ENCODE measurements around the gene DNAI1. TPM values are rescaled to one million over a fixed set of nuclear protein-coding genes. Genes with fewer than 3 reads are reported as not detected.
"Not testable (repeated sequence)": the region's sequence is repeated elsewhere in the genome, so short reads cannot be mapped to it uniquely, and the experiment has no call there.

Gene DNAI1
- total RNA-seq, 1 donor from 2014 or later = 0.99 TPM

DNA sequence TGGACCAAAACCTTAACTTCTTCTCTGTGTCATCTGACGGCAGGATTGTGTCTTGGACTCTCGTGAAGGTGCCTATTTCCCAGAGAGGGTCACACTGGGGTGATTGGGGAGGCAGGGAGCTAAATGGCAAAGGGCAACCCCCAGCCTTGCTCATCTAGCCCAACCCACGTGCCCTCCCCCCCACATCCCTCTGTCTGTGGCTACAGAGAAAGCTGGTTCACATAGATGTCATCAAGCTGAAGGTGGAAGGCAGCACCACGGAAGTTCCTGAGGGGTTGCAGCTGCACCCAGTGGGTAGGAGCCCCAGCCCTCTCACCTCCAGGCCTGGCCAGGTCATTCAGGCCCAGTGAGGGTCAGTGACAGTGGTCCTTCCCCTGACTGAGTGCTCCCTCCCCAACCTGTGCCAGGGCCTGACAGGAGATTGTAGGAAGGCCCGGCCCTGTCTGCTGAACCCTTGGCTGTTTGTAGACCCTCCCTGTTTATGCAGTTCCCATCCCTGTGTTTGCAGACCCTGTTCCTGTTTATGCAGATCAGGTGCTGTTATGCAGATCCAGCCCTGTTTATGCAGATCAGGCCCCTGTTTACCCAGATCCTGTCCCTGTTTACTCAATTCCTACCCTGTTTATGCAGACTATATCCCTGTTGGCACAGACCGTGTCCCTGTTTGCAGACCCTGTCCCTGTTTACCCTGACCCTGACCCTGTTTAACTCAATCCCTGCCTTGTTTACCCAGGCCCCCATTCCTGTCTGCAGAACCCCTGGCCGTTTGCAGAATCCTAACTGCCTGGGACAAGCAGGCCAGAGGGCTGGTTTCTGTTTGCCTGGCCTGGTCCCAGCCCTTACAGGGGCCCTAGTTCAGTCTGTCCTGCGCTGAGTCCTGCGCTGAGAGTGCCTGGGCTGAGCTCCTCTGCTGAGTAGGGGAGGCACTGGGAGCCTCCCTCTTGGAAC lies 53.8 kb downstream of the DNAI1 start:
- DNase-seq (ENCODE audit: low read depth) = no peak

DNA sequence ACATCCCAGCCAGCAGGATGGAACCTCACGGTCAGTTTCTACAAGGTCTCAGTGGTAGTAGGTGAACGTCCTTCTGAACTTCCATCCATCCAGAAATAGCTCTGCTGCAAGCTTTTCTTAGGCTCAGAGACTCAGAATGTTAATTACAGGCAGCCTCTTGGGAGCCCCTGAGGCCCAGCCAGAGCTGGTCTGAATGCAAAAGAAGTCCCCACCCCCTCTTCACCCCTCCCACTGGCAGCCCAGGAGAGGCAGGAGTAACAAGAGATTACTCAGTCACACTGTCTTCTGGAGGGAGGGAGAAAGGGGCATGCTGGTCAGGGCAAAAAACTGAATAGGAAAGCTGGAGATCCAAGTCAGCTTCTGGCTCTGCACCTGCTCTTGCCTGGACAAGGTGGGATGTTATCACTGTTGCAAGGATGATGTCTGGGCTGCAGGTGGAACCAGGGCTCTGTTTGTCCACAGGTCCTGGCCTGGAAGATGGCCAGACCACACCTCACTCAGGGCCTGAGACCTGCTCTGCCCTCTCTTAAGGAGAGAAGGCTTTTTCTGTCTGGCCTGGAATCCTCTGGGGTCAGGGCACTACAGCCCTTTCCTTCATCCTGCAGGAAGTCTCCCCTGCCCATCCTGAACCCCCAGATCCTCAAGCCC lies 55.1 kb downstream of the DNAI1 start:
- no peak for DNase-seq (ENCODE audit: low read depth)

DNA sequence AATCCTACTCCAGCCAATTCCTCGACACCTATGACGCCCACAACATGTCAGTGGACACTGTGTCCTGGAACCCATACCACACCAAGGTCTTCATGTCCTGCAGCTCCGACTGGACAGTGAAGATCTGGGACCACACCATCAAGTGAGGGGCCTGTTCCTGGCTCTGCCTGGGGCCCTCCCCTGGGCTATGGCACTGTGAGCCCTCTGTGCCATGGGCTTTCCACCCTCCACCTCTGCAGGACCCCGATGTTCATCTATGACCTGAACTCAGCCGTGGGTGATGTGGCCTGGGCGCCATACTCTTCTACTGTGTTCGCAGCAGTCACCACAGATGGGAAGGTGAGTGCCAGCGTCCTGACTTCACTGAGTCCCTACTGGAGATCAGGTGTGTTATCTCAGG lies 55.8 kb downstream of the DNAI1 start:
- no peak for DNase-seq (ENCODE audit: low read depth)

DNA sequence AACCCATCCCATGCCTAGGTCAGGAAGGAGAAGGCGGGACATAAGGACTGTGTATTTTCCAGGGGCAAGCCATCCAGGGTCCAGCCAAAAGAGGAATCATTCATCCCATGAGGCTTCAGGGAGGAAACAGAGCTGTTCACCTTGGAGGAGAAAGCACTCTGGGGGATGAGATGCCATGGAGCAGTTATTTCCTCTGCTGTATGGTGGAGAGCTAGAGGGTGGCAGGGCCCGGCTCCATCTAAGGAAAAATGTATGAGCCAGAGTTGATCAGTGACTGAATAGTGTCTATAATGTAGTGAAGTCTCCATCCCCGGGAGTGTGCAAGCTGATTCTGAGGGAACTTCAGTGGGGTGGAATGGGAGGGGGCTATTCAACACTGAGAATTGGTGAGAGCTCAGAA lies 56.2 kb downstream of the DNAI1 start:
- no peak for DNase-seq (ENCODE audit: low read depth)

DNA sequence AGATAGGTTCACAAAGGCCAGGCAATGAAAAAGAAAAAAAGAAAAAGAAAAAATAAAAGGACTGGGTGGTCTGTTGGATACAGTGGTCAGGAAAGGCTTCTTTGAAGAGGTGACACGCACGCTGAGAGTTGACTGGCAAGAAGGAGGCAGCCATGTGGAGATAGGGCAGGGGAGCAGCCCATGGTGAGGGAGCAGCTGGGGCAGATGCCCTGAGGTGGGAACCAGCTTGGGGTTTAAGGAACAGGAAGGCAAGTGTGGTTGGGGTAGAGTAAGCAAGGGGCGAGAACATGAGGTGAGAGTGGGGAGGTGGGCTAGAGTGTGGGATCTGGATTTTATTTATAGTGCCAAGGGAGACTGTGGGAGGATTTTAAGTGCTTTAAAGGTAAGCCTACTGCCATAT lies 57.4 kb downstream of the DNAI1 start:
- no peak for DNase-seq (ENCODE audit: low read depth)

DNA sequence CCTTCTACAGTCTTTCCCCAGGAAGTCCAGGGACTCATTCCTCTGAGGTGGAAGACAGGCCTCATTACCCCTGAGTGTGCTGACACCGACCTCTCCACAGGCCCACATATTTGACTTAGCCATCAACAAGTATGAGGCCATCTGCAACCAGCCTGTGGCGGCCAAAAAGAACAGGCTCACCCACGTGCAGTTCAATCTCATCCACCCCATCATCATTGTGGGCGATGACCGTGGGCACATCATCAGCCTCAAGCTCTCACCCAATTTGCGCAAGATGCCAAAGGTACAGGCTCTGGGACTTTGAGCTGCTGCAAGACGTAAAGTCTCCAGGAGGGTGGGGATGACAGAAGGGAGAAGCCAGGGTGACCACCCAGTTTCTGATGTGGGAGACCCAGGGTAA lies 58.6 kb downstream of the DNAI1 start:
- no peak for DNase-seq (ENCODE audit: low read depth)

DNA sequence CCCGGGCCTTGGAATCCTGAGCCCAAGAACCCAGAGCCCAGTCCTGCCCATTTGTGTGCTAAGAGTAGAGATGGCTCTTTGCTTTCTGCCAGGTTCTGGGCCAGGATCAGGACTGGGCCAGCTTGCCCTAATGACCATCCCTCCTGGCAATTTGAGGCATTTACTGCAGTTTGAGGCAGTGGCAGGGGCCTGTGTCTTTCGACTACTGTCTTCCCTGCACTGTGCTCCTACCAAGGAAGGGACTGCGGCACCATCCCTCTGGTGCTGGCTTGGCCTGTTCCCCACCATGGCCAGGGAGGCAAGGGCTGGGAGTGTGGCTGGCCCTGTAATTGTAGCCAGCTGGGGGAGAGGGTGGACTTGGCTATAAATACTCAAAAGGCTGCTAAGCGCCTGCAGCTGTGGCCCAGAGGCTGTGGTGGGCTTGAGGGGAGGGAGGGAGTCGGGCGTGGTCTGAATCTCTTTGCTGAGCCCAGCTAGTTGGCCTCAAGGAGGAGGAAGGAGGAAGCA lies 59.6 kb downstream of the DNAI1 start:
- DNase-seq (ENCODE audit: low read depth) = no peak

DNA sequence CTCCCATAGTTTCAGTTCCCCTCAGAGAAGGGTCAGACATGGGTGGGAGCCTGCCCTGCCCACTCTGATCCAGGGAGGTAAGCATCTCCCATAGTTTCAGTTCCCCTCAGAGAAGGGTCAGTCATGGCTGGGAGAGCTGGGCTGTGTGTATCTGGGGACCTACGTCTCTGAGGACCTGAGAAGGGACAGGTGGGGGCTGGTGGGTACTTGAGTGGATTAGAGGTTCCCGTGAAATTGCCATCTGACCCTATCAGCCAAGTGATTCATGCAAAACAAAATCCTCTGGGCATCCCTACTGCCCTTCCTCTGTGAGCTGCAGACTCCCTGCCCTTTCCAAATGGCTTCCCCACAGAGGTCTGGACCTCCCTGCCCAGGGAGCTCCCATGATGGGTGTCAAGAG lies 60.3 kb downstream of the DNAI1 start:
- DNase-seq (ENCODE audit: low read depth) = no peak

DNA sequence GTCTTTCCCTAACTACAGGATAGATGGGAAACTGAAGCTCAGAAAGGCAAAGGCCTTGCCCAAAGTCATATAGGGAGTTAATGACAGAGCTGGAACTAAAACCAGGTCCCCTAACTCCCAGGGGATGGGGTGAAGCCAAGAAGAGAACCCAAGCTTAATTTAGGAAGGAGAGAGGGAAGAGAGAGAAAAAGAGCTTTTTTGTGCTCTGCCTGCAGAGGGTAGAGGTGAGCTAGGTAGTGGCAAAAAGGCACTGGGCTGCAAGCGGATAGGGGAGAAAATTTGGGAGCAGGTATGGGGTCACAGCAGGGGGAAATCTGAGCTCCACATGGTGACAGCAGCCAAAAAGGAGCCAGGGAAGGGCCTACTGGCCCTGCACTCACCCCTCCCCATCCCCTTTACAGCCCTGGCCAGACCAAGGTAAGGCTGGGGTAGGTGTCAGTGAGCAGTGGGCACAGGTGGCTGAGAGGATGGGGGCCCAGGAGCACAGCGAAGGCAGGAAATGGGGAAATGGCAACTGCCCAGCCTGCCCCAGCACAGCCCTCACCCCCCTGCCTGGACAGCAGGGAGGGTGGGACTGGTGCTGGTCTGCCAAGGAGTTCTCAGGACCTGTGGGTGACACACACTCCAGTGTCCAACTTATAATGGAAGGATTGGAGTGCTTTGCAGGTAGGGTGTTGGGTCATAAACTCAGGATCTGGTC lies 60.9 kb downstream of the DNAI1 start:
- no peak for DNase-seq (ENCODE audit: low read depth)

DNA sequence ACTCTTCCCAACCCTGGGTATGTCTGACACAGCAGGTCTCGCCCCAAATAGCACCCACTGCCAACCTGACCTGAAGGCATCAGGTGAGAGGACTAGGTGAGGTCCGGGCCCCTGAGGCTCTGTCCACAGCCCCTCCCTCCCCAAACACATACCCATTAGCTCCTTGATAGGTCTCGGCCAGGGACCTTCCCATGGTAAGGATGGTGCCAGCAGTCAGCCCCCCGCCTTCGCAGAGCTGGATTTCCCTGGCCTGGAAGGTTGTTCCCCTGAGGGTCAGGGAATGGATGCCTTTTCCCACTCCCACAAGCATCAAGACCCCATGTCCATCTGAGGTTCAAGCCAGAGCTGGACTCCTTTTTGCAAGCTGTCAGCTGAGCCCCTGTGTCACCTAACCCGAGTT lies 61.5 kb downstream of the DNAI1 start:
- no peak for DNase-seq (ENCODE audit: low read depth)

DNA sequence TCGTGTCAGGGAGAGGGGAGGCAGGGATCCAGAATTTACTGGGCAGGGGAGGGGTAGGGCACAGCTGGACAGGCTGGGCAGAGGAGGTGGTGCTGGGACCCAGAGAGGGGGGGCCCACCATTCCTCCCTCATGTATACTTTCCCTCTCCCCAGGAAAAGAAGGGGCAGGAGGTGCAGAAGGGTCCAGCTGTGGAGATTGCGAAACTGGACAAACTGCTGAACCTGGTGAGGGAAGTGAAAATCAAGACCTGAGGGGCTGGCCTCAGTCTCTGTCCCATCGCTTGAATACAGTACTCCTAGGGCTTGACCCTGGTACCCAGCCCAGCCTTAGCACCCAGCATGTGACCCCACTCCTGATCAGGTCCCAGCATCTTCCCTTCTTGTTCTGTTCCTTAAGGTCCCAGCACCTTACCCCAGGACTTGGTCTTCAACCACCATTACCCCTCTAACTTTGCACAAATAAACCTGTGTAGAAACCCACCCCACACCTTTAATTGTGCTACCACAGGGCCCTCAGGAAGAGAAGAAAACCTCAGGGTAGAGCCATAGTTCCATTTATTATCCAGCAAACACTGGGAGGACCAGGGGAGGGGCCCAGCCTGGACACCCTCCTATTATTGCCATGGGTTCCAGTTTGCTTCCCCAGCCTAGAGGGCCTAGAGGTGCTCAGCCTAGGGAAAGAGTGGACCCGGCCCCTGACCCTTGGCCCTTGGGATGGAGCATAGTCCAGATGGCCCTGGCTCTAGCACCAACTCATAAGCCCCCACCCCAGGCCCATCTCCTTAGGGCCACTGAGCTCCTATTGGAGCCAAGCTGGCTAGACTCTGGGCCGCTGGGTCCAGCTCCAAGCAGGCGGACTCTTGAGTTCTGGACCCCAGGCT lies 62.1 kb downstream of the DNAI1 start:
- DNase-seq (ENCODE audit: low read depth) = no peak

DNA sequence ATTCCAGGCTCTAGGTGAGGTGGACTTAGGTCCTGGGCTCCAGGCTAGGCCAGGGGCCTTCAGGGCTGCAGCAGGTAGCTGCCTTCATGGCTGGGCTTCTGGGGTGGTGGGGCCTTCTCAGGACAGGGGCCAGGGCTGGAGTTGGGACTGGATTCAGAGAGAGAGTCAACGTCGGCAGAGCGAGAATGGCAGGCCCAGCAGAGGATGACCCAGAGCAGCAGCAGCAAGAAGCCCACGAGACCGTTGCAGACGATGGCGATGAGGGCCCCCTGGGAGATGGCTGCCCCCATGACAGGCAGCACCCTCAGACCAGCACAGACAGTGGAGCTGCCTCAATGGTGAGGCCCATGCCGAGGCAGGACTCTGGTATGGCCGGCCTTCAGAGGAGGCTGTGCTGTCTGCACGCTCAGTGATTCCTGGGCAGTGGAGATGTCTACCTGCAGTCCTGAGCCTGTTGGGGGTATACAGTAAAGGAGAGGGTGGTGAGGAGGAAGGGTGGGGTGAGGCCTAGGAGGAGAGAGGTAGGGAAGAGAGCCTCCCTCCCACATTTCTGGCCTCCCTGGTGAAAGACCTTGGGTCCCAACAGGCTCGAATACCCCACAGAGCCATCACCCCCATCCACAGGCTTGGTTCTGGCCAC lies 62.9 kb downstream of the DNAI1 start:
- DNase-seq (ENCODE audit: low read depth) = no peak

DNA sequence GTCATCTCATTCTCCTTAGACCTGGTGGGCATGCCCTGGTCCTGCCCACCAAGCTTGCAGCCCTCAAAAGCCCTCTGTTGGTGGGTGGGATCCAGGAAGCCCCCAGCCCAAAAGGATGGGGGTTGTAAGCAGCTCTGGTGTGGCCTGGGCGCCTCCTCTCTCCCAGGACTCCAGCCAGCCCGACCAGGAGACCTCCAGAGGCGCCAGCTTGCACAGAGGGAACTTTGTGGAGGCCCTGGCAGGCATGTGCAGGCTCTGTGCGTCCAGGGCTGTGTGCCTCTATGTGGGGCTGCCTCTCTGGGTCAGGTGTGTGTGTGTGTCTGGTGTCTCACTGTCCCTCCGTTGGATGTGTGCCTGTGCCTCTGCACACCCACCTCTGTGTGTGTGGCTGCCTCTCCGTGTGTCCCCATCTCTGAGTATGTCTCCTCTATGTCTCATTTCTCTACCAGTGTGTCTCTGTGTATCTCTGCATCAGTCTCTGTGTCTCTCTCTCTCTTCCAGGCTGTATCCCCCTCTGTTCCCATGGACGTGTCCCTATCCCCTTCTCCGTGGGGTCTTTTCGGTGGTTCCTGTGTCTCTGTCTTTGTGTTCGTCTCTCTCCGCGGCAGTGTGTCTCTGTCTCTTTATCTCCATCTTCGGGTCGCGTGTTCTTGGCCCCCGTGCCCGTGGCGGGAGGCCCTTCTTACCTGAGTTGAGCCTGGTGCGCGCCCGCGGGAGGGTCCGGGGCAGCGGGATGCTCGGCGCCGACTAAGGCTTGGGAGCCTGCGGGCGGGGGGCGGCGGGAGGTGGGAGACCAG lies 63.7 kb downstream of the DNAI1 start:
- DNase-seq (ENCODE audit: low read depth) = no peak

DNA sequence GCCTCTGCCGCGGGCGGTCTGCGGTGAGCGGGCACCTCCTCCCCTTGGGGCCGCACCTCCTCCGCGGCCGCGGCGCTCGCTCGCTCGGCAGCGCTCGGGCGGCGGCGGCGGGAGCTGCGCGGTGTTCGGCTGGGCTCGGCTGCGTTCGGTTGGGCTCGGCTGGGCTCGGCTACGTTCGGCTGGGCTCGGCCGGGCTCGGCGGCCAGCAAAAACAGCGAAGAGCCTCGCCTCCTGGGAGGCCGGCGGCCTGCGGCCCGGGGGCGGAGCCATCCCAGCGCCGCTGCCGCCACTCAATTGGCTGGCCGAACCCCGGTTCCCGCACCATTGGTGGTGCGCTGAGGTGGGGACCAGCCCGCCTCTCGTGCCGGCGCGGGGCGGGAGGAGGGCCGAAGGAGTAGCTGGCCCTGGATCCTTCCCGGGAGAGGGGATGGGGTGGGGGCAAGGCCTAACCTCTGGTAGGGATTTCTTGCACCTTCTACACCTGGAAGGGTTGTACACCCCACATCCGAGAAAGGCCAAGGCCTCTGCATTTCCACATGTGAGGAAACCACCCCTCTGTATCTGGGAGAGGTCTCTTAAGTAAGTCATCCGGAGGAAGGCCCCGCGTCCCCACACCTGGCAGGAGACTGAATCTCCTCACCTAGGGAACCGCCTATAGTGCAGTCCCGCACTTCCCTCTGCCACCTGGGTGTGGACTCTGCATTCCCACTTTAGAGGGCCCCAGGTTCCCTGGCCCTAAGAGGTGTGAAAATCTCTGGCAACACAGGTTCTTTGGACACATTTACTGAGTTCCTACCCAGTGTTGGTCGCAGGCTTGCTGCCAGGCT lies 64.6 kb downstream of the DNAI1 start, which contains the start of gene ENHO:
TSS of gene ENHO (minus strand) at position 20 of the 827 bp plus-strand sequence. CDS start 1,295 bp downstream, outside the sequence.
- DNase-seq (ENCODE audit: low read depth) = peak; percentile 54

DNA sequence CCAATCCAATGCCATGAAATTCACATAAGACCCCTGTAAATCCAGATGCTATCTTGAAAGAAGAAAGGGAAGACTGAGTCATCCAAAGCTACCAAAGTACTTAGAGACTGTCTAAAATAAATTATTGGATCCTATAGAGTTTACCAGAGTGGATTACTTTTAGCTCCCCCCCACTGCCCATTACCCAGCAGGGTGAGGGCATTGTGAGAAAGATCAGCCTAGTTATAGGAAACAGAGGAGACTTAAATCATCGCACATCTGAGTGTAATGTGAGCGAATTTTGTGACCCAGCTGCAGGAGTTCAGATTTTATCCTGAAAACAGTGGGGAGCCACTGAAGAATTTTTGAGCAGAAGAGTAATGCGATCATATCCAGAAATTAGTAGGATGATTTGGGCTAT lies 65.7 kb downstream of the DNAI1 start:
- no peak for DNase-seq (ENCODE audit: low read depth)

DNA sequence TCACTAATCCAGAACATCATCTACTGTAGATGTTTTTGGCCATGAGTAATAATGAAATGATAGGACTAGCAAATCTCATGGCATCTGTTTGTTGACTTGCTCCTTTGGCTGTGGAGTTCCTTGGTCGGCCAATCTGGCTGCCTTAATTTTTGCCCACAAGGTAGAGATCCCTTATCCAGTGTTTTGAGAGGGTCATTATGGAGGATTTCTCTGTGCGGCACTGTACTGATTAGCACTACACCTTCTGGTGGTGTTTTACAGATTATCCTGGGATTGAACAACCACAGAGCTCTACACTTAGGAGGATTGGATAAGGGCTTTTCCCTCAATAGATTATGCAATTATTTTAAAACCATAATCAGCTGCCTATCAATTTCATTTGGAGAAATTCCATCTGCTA lies 67.4 kb downstream of the DNAI1 start:
- DNase-seq (ENCODE audit: low read depth) = no peak

DNA sequence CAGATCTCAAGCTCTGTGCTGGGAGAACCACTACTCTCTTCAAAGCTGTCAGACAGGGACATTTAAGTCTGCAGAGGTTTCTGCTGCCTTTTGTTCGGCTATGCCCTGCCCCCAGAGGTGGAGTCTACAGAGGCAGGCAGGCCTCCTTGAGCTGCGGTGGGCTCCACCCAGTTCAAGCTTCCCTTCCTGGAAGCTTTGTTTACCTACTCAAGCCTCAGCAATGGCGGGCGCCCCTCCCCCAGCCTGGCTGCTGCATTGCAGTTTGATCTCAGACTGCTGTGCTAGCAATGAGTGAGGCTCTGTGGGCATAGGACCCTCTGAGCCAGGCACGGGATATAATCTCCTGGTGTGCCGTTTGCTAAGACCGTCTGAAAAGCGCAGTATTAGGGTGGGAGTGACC lies 73.4 kb downstream of the DNAI1 start:
- not testable (repeated sequence) for DNase-seq (ENCODE audit: low read depth)

DNA sequence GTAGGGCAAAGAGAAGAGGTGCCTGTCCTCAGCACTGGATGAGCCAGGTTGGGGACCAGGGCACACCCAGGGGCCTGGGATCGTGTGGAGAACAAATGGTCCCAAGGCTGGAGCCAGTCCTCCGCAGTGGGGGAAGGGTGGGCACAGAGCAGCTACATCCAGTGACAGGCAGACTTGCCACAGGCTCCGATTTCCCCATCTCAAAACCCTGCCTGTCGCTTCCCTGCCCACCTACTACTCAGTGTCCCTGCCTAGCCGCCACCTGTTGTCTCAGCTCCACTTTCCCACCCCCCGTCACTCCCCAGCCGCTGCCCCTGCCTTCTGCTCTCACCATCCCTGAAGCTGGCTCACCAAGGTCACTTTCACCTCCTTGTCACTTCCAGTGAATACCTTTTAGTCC lies 78.1 kb downstream of the DNAI1 start:
- no peak for DNase-seq (ENCODE audit: low read depth)

DNA sequence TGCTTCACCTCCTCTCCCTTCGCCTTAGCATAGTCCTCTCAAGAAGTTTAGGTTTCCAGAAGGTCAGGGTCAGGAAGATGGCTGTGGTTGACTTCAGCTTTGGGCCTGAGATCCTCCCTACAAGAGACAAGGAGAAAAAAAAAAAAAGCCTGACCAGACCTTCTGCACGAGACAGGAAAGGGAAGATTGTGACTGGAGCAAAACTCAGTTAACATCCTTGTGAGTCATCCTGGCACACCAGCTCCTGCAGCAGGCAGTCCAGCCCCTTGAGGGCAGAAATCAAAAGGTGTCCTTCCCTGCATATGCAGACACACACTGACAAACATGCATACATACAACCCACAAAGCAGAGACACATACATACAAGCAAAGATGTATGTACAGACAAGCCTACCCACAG lies 82.2 kb downstream of the DNAI1 start:
- peak; percentile 64 for DNase-seq (ENCODE audit: low read depth)
